ENCODE results near the gene DHRS13.

DNA sequence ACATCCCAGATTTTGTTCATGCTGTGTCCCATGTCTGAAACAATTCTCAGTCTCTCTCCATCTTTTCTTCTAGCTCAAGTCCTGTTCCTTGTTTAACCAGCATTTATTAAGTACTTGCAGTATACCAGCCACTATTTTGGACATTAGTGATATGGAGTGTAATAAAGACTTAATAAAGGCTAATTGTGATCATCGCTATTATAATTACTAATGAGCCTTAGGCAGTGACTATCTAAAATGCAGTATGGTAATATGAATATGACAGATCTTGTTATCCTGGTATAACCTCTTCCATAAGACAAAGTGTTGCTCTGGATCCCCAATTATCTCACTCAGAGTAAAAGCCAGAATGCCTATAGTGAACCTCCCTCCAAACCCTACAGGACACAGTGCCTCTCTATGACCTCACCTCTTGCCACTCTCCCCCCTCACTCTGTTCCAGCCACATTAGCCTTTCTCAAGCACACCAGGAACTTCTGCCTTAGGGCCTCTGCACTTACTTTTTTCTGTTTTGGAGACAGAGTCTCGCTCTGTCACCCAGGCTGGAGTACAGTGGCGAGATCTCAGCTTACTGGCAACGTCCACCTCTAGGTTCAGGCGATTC, 3.6 kb downstream of the DHRS13 start:
- no peak for TF ChIP-seq CTCF (conservative IDR thresholded peaks at IDR 0.05 in 1 of 2, IDR thresholded peaks at IDR 0.05 in 1 of 2; ENCODE audit: extremely low read depth in 1 of 2, insufficient read depth in 1 of 2, low read depth in 1 of 2, low read length in 2 of 2)
- TF ChIP-seq EZH2 (IDR thresholded peaks at IDR 0.05; ENCODE audit: borderline replicate concordance, low read length) = no peak
